HUES48 (cell line): Measurements from ENCODE around the gene CACNG6.
A peak's percentile ranks its signal among the peaks of the same experiment; 100 is the strongest.
"Not testable (repeated sequence)": the region's sequence is repeated elsewhere in the genome, so short reads cannot be mapped to it uniquely, and the experiment has no call there.

ENCODE experiments used
- H3K27ac ChIP-seq: one replicate; pipeline ENCODE4 v1.7.0; 2013; ENCODE audit warnings: low read depth, low read length, inconsistent platforms
- H3K27me3 ChIP-seq: 2 replicates; pipeline ENCODE4 v1.6.1; 2013; ENCODE audit warnings: mild to moderate bottlenecking, low read length; ENCODE audit not compliant: control insufficient read depth, insufficient read depth
- H3K36me3 ChIP-seq: 2 replicates; pipeline ENCODE4 v1.6.1; 2013; ENCODE audit warnings: low read length; ENCODE audit not compliant: control insufficient read depth, insufficient read depth
- H3K4me1 ChIP-seq: 2 replicates; pipeline ENCODE4 v1.6.1; 2013; ENCODE audit warnings: mild to moderate bottlenecking, low read length; ENCODE audit not compliant: control insufficient read depth, insufficient read depth
- H3K4me3 ChIP-seq: 2 replicates; pipeline ENCODE4 v1.5.1; 2013; ENCODE audit warnings: mild to moderate bottlenecking, low read depth, low read length
- H3K9ac ChIP-seq: 2 replicates; pipeline ENCODE4 v1.6.1; 2013; ENCODE audit warnings: mild to moderate bottlenecking, low read depth, low read length, moderate library complexity
- H3K9me3 ChIP-seq: 2 replicates; pipeline ENCODE4 v1.6.1; 2013; ENCODE audit warnings: low read length; ENCODE audit not compliant: control insufficient read depth, insufficient read depth

Gene CACNG6

GRCh38 chr19:53991224-53992113 lies at the start of gene CACNG6:
Gene CACNG6, plus strand, starts transcription at chr19:53991637. Its CDS starts 1,241 bp downstream, at chr19:53992878.
- H3K4me1 ChIP-seq, result peaks cover 3% of the 10 kb centered on the region; the same call in 1 of the 2 replicates
- peak within 1 kb of the TSS; percentile 61 for H3K4me3 ChIP-seq
- peaks cover 31% of the 10 kb centered on the region for H3K27me3 ChIP-seq
- no peaks in the 10 kb centered on the region for H3K9me3 ChIP-seq
- no peaks in the 10 kb centered on the region for H3K36me3 ChIP-seq
- no peak within 1 kb of the TSS for H3K9ac ChIP-seq
- no peak within 1 kb of the TSS for H3K27ac ChIP-seq

GRCh38 chr19:53942001-53942786 lies 49.2 kb upstream of the CACNG6 start:
- H3K9me3 ChIP-seq, result no peaks in the 10 kb centered on the region
- peak overlapping the region; percentile 83 for H3K4me3 ChIP-seq
- no peaks in the 10 kb centered on the region for H3K36me3 ChIP-seq
- no peak overlapping the region for H3K27ac ChIP-seq
- peaks cover 10% of the 10 kb centered on the region; the same call in 1 of the 2 replicates for H3K27me3 ChIP-seq
- H3K4me1 ChIP-seq, result peaks cover 9% of the 10 kb centered on the region
- peak overlapping the region; percentile 65 for H3K9ac ChIP-seq

GRCh38 chr19:53944416-53944815 lies 47.0 kb upstream of the CACNG6 start:
- no peak overlapping the region for H3K27ac ChIP-seq
- H3K4me3 ChIP-seq, result no peak overlapping the region
- H3K36me3 ChIP-seq, result no peaks in the 10 kb centered on the region
- H3K27me3 ChIP-seq, result peaks cover 10% of the 10 kb centered on the region; the same call in 1 of the 2 replicates
- no peaks in the 10 kb centered on the region for H3K9me3 ChIP-seq
- peaks cover 9% of the 10 kb centered on the region for H3K4me1 ChIP-seq
- H3K9ac ChIP-seq, result no peak overlapping the region

- no peaks in the 10 kb centered on the region for H3K36me3 ChIP-seq
- H3K9me3 ChIP-seq, result no peaks in the 10 kb centered on the region
- no peak overlapping the region for H3K9ac ChIP-seq
- H3K4me3 ChIP-seq, result 0 out of 2 replicates have a peak overlapping the region, but pooled peaks have one; percentile 39
- H3K27me3 ChIP-seq, result peaks cover 10% of the 10 kb centered on the region; the same call in 1 of the 2 replicates
- H3K4me1 ChIP-seq, result peaks cover 9% of the 10 kb centered on the region
- no peak overlapping the region for H3K27ac ChIP-seq
These were observed 46.5 kb upstream of the CACNG6 start for GRCh38 chr19:53944933-53945332.

GRCh38 chr19:53945441-53945840 lies 46.0 kb upstream of the CACNG6 start:
- Histone ChIP-seq H3K4me3 (peak overlapping the region; percentile 44), H3K9ac (no peak overlapping the region), H3K9me3 (no peaks in the 10 kb centered on the region), H3K36me3 (no peaks in the 10 kb centered on the region), H3K4me1 (peaks cover 9% of the 10 kb centered on the region), H3K27ac (no peak overlapping the region), H3K27me3 (peaks cover 10% of the 10 kb centered on the region; the same call in 1 of the 2 replicates)

- H3K9me3 ChIP-seq, result no peaks in the 10 kb centered on the region
These were observed 45.4 kb upstream of the CACNG6 start for GRCh38 chr19:53945998-53946397.

GRCh38 chr19:53947624-53948023 lies 43.8 kb upstream of the CACNG6 start:
- no peaks in the 10 kb centered on the region for H3K27me3 ChIP-seq
- peaks cover 6% of the 10 kb centered on the region; the same call in 1 of the 2 replicates for H3K4me1 ChIP-seq
- no peak overlapping the region for H3K9ac ChIP-seq
- H3K36me3 ChIP-seq, result no peaks in the 10 kb centered on the region
- H3K9me3 ChIP-seq, result no peaks in the 10 kb centered on the region
- no peak overlapping the region for H3K27ac ChIP-seq
- H3K4me3 ChIP-seq, result no peak overlapping the region

More at GRCh38 chr19:53945998-53946397, 45.4 kb upstream of the CACNG6 start:
- H3K27ac ChIP-seq, result no peak overlapping the region
- H3K27me3 ChIP-seq, result peaks cover 10% of the 10 kb centered on the region; the same call in 1 of the 2 replicates
- H3K9ac ChIP-seq, result no peak overlapping the region
- H3K4me3 ChIP-seq, result peak overlapping the region; percentile 44
- no peaks in the 10 kb centered on the region for H3K36me3 ChIP-seq
- peaks cover 9% of the 10 kb centered on the region for H3K4me1 ChIP-seq

GRCh38 chr19:53948611-53949010 lies 42.8 kb upstream of the CACNG6 start:
- H3K36me3 ChIP-seq, H3K27ac ChIP-seq, H3K27me3 ChIP-seq, H3K9ac ChIP-seq, H3K9me3 ChIP-seq, H3K4me3 ChIP-seq, H3K4me1 ChIP-seq: not testable (repeated sequence)

GRCh38 chr19:53951436-53951835 lies 40.0 kb upstream of the CACNG6 start:
- Histone ChIP-seq H3K9me3 (no peaks in the 10 kb centered on the region), H3K36me3 (no peaks in the 10 kb centered on the region), H3K9ac (no peak overlapping the region), H3K27ac (no peak overlapping the region), H3K4me3 (no peak overlapping the region), H3K4me1 (peaks cover 2% of the 10 kb centered on the region; the same call in 1 of the 2 replicates), H3K27me3 (peaks cover 3% of the 10 kb centered on the region)

- no peaks in the 10 kb centered on the region for H3K9me3 ChIP-seq
- H3K4me1 ChIP-seq, result peaks cover 7% of the 10 kb centered on the region
- H3K27ac ChIP-seq, result no peak overlapping the region
- no peak overlapping the region for H3K9ac ChIP-seq
- H3K27me3 ChIP-seq, result peaks cover 5% of the 10 kb centered on the region
- no peak overlapping the region for H3K4me3 ChIP-seq
- H3K36me3 ChIP-seq, result no peaks in the 10 kb centered on the region
These were observed 39.5 kb upstream of the CACNG6 start for GRCh38 chr19:53951947-53952346.
